AG20443 (cell line): ENCODE data around the gene FBRSL1.

Experiments
- DNase-seq: peaks from one replicate; pipeline ENCODE4 v3.0.0; 2012; ENCODE audit warnings: low spot score, mixed read lengths

FBRSL1 gene

DNA sequence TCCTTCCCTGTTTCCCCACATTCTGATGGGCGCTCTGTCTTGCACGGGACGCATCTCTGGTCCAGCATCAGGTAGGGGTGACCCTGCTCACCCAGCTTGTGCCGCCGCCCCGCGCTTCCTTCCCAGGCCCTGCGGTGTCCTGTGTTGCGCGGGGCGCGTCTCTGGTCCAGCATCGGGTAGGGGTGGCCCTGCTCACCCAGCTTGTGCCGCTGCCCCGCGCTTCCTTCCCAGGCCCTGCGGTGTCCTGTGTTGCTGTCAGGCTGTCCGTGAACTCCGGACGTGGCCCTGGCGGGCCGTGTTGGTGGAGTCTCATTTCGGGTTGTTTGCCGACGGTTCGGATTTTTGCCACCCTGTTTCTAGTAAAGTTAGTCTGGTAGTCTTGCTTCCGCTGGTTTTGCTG is 6.8 kb downstream of the FBRSL1 start:
- DNase-seq = no peak

- DNase-seq = no peak
Observed at GRCh38 chr12:132497514-132498405, 7.8 kb downstream of the FBRSL1 start.

GRCh38 chr12:132498931-132499330 is 9.0 kb downstream of the FBRSL1 start:
- no peak for DNase-seq

DNA sequence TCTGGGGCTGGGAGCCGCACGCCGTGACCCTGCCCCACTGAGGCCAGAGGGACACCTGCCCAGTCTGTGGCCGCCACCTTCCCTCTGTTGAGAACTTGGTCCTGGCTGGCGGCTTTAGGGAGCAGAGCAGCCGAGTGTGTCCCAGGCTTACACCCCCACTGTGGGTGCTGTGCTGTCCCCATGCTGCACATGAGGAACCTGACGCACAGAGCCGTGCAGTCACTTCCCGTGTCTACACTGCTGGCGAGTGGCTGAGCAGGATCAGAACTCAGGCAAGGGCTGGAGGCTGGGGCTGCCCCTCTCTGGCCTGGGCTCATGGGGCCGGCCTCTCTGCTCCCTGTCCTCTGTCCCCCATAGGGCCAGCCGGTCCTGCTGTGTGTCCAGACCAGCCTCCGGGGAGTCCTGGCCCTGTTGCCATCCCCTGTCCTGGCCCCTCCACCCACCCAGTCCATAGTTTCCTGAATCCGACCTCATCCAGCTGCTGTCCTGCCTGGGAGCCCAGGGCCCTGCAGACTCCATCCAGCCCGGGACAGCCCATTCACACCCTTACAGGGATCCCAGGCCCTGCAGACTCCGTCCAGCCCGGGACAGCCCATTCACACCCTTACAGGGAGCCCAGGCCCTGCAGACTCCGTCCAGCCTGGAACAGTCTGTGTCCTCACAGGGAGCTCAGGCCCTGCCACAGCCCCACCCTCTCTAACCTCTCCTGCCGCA is 10.3 kb downstream of the FBRSL1 start:
- DNase-seq = no peak

DNA sequence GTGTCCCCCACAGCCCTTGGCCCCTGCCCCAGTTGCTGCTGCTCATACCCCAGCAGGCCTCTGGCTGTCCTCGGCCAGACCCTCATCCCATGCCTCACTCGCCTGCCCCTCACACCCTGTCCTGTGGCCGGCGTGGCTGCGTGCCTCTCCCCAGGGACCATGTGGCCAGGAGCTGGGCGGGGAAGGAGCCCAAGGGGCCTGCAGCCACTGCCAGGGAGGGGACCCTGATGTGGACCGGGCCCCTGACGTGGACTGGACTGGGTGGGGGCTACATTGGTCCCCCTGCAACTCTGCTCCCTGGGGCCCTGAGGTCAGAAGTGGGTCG is 10.9 kb downstream of the FBRSL1 start:
- no peak for DNase-seq

DNA sequence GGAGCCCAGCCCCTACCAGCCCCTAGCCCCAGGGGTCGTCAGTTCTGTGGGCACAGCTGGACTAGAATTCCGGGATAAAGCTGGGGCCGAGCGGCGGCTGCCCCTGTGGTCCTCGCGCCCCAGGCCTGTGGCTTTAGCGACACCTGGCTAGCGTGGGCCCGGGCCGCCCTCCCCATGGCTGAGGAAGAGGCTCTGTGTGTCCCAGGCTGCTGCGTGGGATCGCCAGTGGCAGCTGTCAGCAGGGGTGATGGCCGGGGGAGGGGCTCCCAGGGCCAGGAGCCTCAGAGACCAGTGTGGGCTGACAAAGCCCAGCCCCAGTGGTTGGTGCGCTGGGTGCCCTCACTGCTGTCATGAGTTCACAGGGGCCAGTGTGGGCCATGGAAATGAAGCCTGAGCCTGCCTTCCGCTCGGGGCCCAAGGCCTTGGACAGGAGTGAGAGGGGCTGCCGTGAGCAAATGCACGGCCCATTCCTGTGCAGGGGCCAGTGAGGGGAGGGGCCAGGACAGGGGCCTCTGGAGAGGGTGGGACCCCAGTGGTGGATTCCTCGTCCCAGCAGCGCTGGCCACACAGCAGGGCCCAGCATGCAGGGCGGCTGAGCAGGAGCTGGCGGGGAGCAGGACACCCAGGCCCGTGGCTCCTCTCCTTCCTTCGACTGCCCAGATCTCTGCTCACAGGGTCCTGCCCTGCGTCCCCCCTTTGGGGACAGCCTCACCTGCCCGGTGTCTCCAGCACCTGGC is 11.4 kb downstream of the FBRSL1 start:
- no peak for DNase-seq

- no peak for DNase-seq
Observed at GRCh38 chr12:132502149-132502881, 12.4 kb downstream of the FBRSL1 start.

GRCh38 chr12:132502882-132503193 is 12.9 kb downstream of the FBRSL1 start:
- no peak for DNase-seq

GRCh38 chr12:132503618-132504204 is 13.8 kb downstream of the FBRSL1 start:
- DNase-seq = peak; percentile 71

DNA sequence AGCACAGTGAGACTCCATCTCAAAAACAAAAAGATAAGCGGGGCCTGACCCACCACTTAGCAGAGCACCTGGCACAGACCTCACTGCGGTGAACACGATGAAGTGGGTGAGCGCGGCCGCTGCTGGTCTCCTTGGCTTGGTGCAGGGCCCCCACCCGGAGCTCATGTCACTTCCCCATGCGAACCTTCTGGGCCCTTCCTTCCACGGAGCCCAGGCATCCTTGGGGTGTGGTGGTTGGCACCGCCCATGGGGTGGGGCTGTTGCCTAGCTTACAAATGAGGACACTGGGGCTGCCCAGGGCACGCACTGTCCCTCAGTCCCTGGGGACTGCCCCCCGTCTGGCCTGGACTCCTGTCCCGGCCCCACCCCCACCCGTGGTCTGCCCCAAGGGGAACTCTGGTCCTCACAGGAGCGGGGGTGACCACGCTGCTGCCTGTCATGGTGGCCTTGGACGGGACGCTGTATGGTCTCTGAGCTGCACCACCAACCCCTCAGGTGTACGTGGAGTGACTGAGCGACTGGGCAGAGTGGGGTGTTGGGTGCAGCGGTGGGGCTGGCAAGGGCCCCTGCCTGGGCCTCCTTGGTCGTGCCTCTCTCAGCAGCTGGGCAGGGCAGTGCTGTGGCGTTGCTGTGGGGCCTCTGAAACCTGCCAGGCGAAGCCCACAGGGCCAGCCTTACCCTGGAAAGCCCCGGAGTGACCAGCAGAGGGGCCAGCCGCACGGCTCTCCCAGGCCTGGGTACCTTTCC is 15.3 kb downstream of the FBRSL1 start:
- no peak for DNase-seq

- no peak for DNase-seq
Observed at GRCh38 chr12:132505852-132506219, 15.9 kb downstream of the FBRSL1 start.

GRCh38 chr12:132506328-132507160 is 16.6 kb downstream of the FBRSL1 start:
- peak; percentile 90 for DNase-seq

DNA sequence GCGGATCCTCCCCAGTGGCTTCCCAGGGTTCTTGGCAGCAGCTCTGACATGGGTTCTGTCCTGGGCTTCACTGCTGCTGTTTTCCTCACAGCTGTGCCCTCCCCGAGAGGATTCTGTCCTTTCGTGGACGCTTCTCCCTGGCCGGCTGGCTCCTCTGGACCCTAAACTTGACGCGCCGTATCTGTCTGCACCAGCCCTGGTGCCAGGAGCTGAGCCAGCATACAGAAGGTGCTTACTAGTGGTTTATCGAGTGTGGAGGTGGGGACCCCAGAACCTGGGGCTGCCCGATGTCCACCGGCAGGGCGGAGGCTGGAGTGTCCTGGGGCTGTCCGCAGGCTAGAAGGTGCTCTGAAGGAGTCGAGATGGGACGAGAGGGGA is 17.2 kb downstream of the FBRSL1 start:
- DNase-seq = no peak

- DNase-seq = no peak
Observed at GRCh38 chr12:132507656-132508490, 17.9 kb downstream of the FBRSL1 start.

- no peak for DNase-seq
Observed at GRCh38 chr12:132508491-132508740, 18.5 kb downstream of the FBRSL1 start.

DNA sequence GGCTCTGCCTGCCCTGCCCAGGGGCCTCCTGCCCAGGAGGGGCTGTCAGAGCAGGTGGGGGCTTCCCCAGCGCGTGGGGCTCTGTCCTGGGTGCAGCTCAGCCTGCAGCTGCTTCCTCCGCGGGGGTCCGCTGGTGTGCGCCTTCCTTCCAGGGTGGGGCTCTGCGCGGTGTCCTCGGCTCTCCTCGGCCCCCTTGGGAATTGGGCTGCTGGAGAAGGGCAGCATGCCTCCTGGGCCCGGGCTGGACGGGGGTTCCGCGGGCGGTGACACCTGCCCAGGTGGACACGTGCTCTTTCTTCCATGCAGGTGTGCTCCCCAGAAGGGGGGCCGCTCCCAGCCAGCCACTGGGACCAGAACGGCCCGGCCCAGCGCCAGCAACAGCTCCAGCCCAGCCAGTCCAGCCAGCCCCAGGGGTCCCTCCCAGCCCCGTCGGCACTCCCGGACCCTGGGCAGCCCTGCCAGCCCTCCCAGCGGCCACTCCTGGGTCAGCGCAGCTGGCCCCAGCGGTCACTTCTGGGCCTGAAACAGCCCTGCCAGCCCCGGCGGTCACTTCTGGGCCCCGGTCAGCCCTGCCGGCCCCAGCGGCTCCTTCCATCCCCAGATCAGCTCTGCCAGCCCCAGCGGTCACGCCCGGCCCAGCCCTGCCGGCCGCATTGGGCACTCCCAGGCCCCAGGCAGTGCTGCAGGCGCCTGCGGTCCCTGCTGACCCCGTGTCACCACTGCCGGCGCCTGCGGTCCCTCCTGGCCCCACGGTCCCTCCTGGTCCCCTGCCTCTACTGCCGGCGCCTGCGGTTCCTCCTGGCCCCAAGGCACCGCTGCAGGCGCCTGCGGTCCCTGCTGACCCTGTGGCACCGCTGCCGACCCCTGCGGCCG is 19.1 kb downstream of the FBRSL1 start:
- no peak for DNase-seq

- no peak for DNase-seq
Observed at GRCh38 chr12:132510111-132510724, 20.3 kb downstream of the FBRSL1 start.

- DNase-seq = no peak
Observed at GRCh38 chr12:132510746-132511477, 21.0 kb downstream of the FBRSL1 start.
